Activated CD4-positive, alpha-beta T cell treated with anti-CD3 and anti-CD28 coated beads, Interleukin-2, amount 50 U/mL, for 48 hours (primary cell): Measurements from ENCODE around the gene SMAD5.
A peak's percentile ranks its signal among the peaks of the same experiment; 100 is the strongest.

Source experiments
- DNase-seq, 2 experiments: peaks; one replicate each; pipeline ENCODE4 v3.0.0-alpha.2; 2020

The SMAD5 gene

GRCh38 chr5:136132557-136133221 is at the start of gene SMAD5:
Gene SMAD5, plus strand, starts transcription at chr5:136132845. Its CDS starts 20,916 bp downstream, at chr5:136153761.
- peak; percentile 73 to 77 for DNase-seq

GRCh38 chr5:136084698-136085097 is 47.9 kb upstream of the SMAD5 start:
- no peak for DNase-seq

DNA sequence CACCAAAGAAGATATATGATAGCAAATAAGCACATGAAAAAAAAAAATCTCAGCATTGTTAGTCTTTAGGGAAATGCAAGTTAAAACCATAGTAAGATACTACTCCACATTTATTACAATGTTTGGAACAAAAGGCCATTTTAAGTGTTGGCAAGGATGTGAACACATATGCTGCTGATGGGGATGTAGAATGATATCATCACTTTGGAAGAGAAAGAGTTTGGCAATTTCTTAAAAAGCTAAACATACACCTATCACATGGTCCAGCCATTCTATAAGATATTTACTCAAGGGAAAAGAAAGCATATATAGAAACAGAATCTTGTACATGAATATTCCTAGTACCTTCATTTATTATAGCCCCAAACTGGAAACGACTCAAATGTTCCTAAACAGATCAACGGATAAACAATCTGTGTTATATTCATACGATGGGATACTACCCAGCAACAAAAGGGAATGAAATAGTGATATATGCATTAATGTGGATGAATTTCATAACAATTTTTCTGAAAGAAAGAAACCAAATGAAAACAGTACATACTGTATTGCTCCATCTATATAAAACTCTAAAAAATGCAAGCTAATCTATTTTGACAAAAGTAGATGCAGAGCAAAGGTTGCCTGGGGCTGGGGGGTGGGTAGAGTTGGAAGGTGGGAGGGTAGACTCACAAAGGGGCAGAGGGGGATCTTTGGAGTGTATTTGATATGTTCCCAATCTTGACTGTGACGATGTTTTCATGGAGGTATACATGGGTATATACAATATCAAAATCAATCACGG is 45.7 kb upstream of the SMAD5 start:
- no peak for DNase-seq

DNA sequence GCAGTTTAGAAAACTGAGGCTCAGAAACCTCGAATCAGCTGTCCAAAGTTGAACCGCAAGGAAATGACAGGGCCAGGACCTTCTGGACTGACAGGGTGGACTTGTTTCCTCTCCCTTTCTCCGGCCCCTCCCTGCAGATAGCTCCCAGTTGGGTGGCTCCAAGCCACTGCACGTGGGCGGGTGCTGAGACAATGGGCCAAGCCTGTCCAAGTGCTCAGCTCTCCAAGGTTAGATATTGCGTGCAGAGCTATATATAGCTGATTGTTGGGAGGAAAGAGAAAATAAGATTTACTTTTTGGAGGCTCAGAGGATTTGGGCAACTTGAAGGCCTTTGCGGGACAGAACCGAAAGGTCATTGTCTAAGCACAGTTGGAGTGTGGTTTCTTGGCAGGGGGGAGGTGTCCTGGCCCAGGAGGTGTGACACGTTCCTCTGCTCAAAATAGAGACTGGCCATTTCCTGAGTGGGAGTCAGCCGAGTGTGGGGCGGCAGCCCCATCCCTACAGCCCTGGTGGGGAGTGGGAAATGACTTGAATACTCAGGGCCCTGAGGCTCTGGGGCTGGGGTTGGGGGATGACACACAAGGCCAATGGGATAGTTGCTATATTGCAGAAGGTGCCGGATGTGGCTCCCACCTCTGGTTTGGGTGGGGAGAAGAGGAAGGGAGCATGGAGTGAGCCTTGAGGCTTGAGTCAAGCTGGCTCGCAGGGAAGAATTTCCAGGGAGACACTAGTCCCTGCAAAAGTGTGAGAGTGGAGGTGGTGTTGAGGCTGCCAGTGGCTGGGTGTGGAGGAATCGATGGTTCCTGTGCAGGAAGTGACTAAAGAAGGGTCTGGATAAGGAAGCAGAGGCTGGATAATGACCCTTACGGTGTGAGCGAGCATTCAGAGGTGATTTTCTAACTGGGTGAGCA is 44.4 kb upstream of the SMAD5 start:
- DNase-seq: no peak

DNA sequence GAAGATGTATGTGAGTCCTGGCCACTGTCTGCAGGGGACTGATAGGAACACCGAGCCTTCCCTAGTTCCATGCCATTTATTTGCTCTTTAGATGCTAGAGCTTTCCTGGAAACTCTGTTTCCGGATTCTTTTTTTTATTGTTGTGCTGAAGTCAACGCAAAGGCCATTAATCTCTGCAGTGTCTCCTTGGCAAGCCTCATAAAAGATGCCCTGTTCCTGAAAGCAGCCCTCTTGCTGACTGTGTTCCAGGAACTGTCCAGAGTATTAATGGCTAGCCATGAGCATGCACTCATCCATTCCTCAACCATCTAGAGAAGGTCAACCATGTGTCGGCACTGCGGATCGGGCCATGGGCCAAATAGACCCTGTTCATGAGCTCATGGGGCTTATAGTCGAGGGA is 42.9 kb upstream of the SMAD5 start:
- no peak for DNase-seq

GRCh38 chr5:136090319-136090718 is 42.3 kb upstream of the SMAD5 start:
- no peak for DNase-seq

- DNase-seq: no peak
These were observed 38.3 kb upstream of the SMAD5 start for GRCh38 chr5:136094189-136094912.

GRCh38 chr5:136094913-136095641 is 37.6 kb upstream of the SMAD5 start:
- no peak for DNase-seq

GRCh38 chr5:136098176-136098575 is 34.5 kb upstream of the SMAD5 start:
- DNase-seq: no peak

GRCh38 chr5:136099870-136100269 is 32.8 kb upstream of the SMAD5 start:
- DNase-seq: no peak

DNA sequence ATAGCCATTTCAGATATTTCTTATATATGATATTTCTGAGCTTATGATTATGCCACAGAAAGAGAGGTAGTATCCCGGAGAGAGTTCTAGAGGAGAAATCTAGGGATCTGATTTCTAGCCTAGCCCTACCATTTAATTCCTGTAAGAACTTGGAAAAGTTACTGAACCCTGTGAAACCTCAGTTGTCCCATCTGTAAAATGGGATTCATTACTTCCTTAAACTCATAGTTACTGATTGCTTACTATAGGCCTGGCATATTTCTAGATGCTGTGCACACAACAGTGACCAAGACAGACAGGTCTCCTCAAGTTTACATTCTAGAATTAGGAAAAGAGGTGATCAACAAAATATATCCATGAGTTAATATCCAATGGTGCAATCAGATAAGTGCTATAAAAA is 30.8 kb upstream of the SMAD5 start:
- no peak for DNase-seq

DNA sequence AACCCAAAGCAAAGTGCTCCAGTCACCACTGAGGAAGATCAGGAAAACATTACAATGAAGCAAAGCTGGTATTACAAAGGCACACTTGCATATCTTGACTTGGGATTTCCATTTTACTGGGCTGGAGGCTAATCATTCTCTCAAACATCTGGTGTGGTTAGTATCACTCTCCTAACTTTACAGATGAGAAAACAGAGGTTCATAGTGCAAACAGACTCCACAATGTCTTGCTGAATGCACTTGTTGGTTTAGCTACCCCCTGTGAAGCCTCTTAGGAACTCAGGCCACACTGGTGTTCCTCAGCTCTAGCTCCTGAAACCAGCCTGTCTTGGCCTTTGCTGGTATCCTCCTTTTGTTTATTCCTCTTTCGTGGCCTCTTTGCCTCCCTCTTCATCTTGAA is 29.5 kb upstream of the SMAD5 start:
- no peak for DNase-seq

DNA sequence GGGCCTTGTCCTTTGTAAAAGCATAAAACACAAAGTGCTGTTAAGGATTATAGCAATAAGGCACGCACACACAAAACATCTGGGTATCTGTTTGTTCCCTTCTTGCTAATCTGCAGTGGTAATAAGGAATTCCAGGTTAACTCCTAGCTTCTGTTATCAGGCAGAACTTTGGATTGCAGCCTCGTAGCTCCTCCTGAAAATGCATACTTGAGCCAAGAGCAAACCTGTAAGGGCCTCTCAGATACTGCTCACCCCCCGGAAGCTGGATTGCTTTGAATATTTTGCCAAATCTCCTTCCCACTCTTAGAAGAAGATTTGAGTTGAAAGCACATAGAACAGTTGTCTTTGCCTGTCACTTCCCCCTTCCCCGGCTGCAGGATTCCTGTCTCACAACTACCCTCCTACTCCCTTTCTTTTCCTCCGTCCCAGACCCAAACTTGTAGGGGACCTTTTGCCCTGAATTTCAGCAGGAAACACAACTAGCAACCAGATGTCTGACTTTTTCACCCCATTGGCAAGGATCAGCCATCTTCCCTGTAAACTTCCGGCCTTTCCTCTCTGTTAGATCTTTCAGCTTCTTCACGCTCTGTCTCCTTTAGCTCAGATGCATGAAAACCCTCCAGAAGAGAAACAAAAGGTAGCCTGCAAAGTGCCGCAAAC is 28.2 kb upstream of the SMAD5 start:
- no peak for DNase-seq

GRCh38 chr5:136106351-136107031 is 26.2 kb upstream of the SMAD5 start:
- no peak for DNase-seq

- no peak for DNase-seq
These were observed 24.4 kb upstream of the SMAD5 start for GRCh38 chr5:136108180-136108611.

DNA sequence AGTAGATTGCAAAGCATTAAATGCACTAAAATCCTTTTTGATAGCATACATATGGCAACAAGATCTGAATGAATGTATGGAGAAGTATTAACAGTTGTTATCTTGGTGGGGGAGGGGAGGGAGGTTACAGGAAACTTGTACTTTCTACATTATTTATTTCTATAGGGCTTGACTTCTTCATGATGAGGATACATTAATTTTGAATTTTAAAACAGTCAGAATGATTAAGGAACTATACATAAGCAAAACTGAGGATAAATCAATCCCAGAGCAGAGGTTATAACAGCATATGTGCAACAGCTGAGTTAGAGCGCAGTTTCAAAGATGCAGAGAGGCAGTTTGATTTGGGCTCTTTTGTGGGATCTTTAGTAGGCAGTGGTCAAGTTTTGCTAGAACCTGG is 23.9 kb upstream of the SMAD5 start:
- DNase-seq: no peak

GRCh38 chr5:136109453-136110135 is 23.1 kb upstream of the SMAD5 start:
- no peak for DNase-seq

GRCh38 chr5:136113606-136114005 is 19.0 kb upstream of the SMAD5 start:
- no peak for DNase-seq

GRCh38 chr5:136114414-136115125 is 18.1 kb upstream of the SMAD5 start:
- DNase-seq: no peak
